Caco-2 (cell line): ENCODE results near the gene CEACAM7. TPM values are rescaled to one million over a fixed set of nuclear protein-coding genes. Genes with fewer than 3 reads are reported as not detected.

ENCODE experiments used
- BruUV-seq: library from RNA; stranded (reverse); fragments of 400-500 nt; replicated peaks from 2 replicates; lab custom pipeline; 2021; lab: Mats Ljungman, UMichigan
- CTCF ChIA-PET: fragments of 300-600 bp; sonication (Branson Sonifier 250); formaldehyde crosslinking; loops from one replicate; lab custom pipeline; 2022; ENCODE audit warnings: antibody characterized with exemption; lab: Charles Lee
- POLR2A ChIA-PET: fragments of 300-600 bp; sonication (Branson Sonifier 250); formaldehyde crosslinking; loops from one replicate; lab custom pipeline; 2022; ENCODE audit warnings: antibody characterized with exemption; lab: Charles Lee
- DNase-seq, 2 experiments: peaks; one replicate each; pipeline versions ENCODE4 v3.0.0 to v3.0.0-alpha.2; 2020 to 2022
- H3K27me3 ChIP-seq: replicated peaks from 2 replicates; pipeline ENCODE4 v1.6.0; 2011; ENCODE audit warnings: low read length; ENCODE audit not compliant: control insufficient read depth, insufficient read depth
- H3K36me3 ChIP-seq: 2 replicates; pipeline ENCODE4 v1.5.1; 2011; ENCODE audit warnings: low read length; ENCODE audit not compliant: control insufficient read depth, insufficient read depth
- H3K4me1 ChIP-seq: fragments of 250-450 bp; sonication (Bioruptor Pico); 2 replicates; pipeline ENCODE4 v1.5.1; 2020; ENCODE audit warnings: mild to moderate bottlenecking
- H3K4me3 ChIP-seq: 2 replicates; pipeline ENCODE4 v1.5.1; 2011; ENCODE audit warnings: low read depth, mild to moderate bottlenecking, control low read depth, low read length
- H3K9me3 ChIP-seq: fragments of 250-450 bp; sonication (Bioruptor Pico); 2 replicates; pipeline ENCODE4 v1.5.1; 2020; ENCODE audit warnings: mild to moderate bottlenecking, moderate library complexity
- H3K27ac Mint-ChIP-seq: one replicate; pipeline ENCODE4 v1.8.0; 2022; ENCODE audit warnings: mixed read lengths; ENCODE audit not compliant: unreplicated experiment
- H3K27me3 Mint-ChIP-seq: one replicate; pipeline ENCODE4 v1.8.0; 2022; ENCODE audit warnings: mixed read lengths; ENCODE audit not compliant: insufficient read depth, unreplicated experiment
- H3K36me3 Mint-ChIP-seq: one replicate; pipeline ENCODE4 v1.8.0; 2022; ENCODE audit warnings: mild to moderate bottlenecking, mixed read lengths; ENCODE audit not compliant: insufficient read depth, unreplicated experiment
- H3K4me1 Mint-ChIP-seq: one replicate; pipeline ENCODE4 v1.8.0; 2022; ENCODE audit warnings: low read depth, mixed read lengths; ENCODE audit not compliant: unreplicated experiment
- H3K4me3 Mint-ChIP-seq: one replicate; pipeline ENCODE4 v1.8.0; 2022; ENCODE audit warnings: mild to moderate bottlenecking, moderate library complexity, mixed read lengths; ENCODE audit not compliant: unreplicated experiment
- H3K9me3 Mint-ChIP-seq: one replicate; pipeline ENCODE4 v1.8.0; 2022; ENCODE audit warnings: mixed read lengths; ENCODE audit not compliant: unreplicated experiment
- CTCF ChIP-seq, 2 experiments: fragments of 200-600 bp in 1 of 2; IDR thresholded peaks; 1 replicate in 1 of 2; 2 replicates in 1 of 2; pipeline versions ENCODE4 v1.5.1 to v1.8.0; 2011 to 2022; ENCODE audit warnings: antibody characterized with exemption in 1 of 2, control low read depth in 1 of 2, inconsistent platforms in 1 of 2, low read depth in 1 of 2, low read length in 1 of 2, mild to moderate bottlenecking in 1 of 2, moderate library complexity in 1 of 2; ENCODE audit not compliant: insufficient read depth in 1 of 2, severe bottlenecking in 1 of 2, unreplicated experiment in 1 of 2
- intact Hi-C: fragments of 100-400 bp; cut with micrococcal nuclease; formaldehyde crosslinking; loops from one replicate; pipeline ENCODE4 v1.10.0; 2022; ENCODE audit not compliant: unreplicated experiment
- total RNA-seq: library from RNA; stranded (reverse); gene quantifications from 2 replicates; pipeline ENCODE4 v1.2.3, GENCODE V29; 2022

The CEACAM7 gene
- total RNA-seq, 1 experiment from 2014 or later: not detected

DNA sequence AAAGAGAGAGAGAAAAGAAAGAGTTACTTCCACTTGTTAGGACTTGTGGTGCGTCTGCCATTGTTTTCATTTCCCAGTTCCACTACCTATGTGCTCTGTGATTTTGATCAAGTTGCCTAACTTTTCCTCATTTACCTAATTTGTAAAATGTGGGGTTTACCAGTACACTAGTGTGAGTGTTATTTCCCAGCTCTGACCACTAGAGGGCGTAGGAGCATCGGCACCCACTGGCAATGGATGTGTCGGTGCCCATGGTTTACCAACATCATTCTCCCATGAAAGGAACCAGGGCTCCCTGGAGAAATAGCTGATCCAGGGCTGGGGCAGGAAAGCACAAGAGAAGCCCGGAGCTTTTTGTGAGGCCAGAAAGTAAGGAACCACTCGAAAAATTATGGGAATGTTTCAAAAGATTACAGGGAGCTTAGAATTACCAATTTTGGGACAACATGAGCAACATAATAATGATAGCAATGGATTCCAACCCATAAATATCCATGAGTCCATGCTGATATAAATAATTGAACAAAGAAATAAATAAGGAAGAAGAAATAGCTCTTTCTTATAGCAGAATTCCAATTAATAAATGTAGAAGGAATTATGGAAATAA is 46.1 kb downstream of the CEACAM7 start:
- peak; percentile 64 to 78 for DNase-seq
- ChIA-PET CTCF (interaction anchor here (0.5 to 1.9 kb wide), 19 partner anchors 9 to 1230 kb away, joined by 3 to 11 read pairs (median 4); no protein-coding TSS in a partner anchor), POLR2A (no interaction called here)
- Histone ChIP-seq H3K27me3 (no peaks in the 10 kb centered on the region; the same call in 1 of the 2 replicates), H3K4me3 (no peak overlapping the region), H3K9me3 (no peaks in the 10 kb centered on the region), H3K4me1 (no peaks in the 10 kb centered on the region), H3K36me3 (no peaks in the 10 kb centered on the region)
- no peaks in the 10 kb centered on the region for H3K4me1 Mint-ChIP-seq
- no peak overlapping the region for H3K4me3 Mint-ChIP-seq
- peak; percentile 87 to 95 for TF ChIP-seq CTCF (IDR thresholded peaks at IDR 0.05; ENCODE audit: insufficient read depth in 1 of 2, low read depth in 1 of 2, low read length in 1 of 2, severe bottlenecking in 1 of 2, unreplicated experiment in 1 of 2)
- no peaks in the 10 kb centered on the region for H3K36me3 Mint-ChIP-seq
- no TSS peak for BruUV-seq
- H3K27me3 Mint-ChIP-seq: peaks cover 3% of the 10 kb centered on the region
- intact Hi-C loops: loop anchor here (5.0 kb wide), 2 partner anchors 65 to 105 kb away; partner anchors contain the start of gene CEACAM5
- no peak overlapping the region for H3K27ac Mint-ChIP-seq
- no peaks in the 10 kb centered on the region for H3K9me3 Mint-ChIP-seq

DNA sequence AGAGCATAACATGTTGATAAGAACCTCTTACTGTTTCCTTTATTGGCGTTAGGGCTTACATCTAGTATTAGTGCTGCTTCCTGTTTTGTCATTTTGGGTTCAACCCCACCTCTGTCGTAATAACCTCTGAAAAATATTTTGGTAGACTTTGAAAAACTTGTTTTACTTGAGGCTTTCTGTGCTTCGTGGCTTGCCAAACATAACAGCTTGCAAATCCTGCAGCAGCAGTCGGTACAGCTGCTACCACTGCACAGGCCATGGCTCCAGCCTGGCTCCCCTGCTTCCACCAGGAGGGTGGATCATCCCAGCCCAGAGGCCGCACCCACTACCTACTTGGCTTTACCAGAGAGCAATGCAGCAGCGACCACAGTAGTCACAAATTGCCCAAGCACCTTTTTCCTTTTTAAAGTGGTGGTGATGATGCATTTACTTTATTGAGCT is 49.4 kb downstream of the CEACAM7 start:
- POLR2A ChIA-PET: no interaction called here
- no peaks in the 10 kb centered on the region; the same call in 1 of the 2 replicates for H3K27me3 ChIP-seq
- peaks cover 12% of the 10 kb centered on the region for H3K9me3 Mint-ChIP-seq

GRCh38 chr19:41637484-41637883 is 50.6 kb downstream of the CEACAM7 start:
- Histone ChIP-seq H3K4me1 (no peaks in the 10 kb centered on the region), H3K4me3 (no peak overlapping the region), H3K27me3 (no peaks in the 10 kb centered on the region; the same call in 1 of the 2 replicates), H3K36me3 (no peaks in the 10 kb centered on the region), H3K9me3 (no peaks in the 10 kb centered on the region)
- Mint-ChIP-seq H3K36me3 (no peaks in the 10 kb centered on the region), H3K4me3 (no peak overlapping the region), H3K27ac (no peak overlapping the region), H3K9me3 (peaks cover 14% of the 10 kb centered on the region), H3K4me1 (no peaks in the 10 kb centered on the region), H3K27me3 (peaks cover 16% of the 10 kb centered on the region)
- DNase-seq: no peak
- POLR2A ChIA-PET: no interaction called here
- TF ChIP-seq CTCF (IDR thresholded peaks at IDR 0.05; ENCODE audit: insufficient read depth in 1 of 2, low read depth in 1 of 2, low read length in 1 of 2, severe bottlenecking in 1 of 2, unreplicated experiment in 1 of 2): no peak
- no TSS peak for BruUV-seq
- CTCF ChIA-PET: interaction anchor here (1.6 kb wide), 1 partner anchor 62 kb away, joined by 5 read pairs; no protein-coding TSS in a partner anchor
- intact Hi-C loops: no loop called here

More for the DNA sequence above, 49.4 kb downstream of the CEACAM7 start:
- H3K36me3 ChIP-seq: no peaks in the 10 kb centered on the region
- H3K4me3 ChIP-seq: no peak overlapping the region
- no TSS peak for BruUV-seq
- no peak for TF ChIP-seq CTCF (IDR thresholded peaks at IDR 0.05; ENCODE audit: insufficient read depth in 1 of 2, low read depth in 1 of 2, low read length in 1 of 2, severe bottlenecking in 1 of 2, unreplicated experiment in 1 of 2)
- H3K9me3 ChIP-seq: no peaks in the 10 kb centered on the region
- no peaks in the 10 kb centered on the region for H3K36me3 Mint-ChIP-seq
- H3K4me1 ChIP-seq: no peaks in the 10 kb centered on the region
- no peak overlapping the region for H3K4me3 Mint-ChIP-seq
- no peaks in the 10 kb centered on the region for H3K4me1 Mint-ChIP-seq
- CTCF ChIA-PET: interaction anchor here (0.7 to 1.6 kb wide), 2 partner anchors 37 to 60 kb away, joined by 3 to 5 read pairs; no protein-coding TSS in a partner anchor
- H3K27ac Mint-ChIP-seq: no peak overlapping the region
- intact Hi-C loops: no loop called here
- no peak for DNase-seq
- peaks cover 16% of the 10 kb centered on the region for H3K27me3 Mint-ChIP-seq
